GM12875 (cell line): ENCODE measurements around the gene RRN3.
A peak's percentile ranks its signal among the peaks of the same experiment; 100 is the strongest.

ENCODE experiments used
- H3K4me3 ChIP-seq: one replicate; pipeline ENCODE4 v1.5.1; 2011; ENCODE audit warnings: low read depth, low read length, control low read depth
- TF ChIP-seq, protein P1 (sequence below): IDR thresholded peaks from 2 replicates; pipeline ENCODE4 v1.5.1; 2011; ENCODE audit warnings: low read depth, mild to moderate bottlenecking, control low read depth, inconsistent platforms, low read length, moderate library complexity, borderline replicate concordance; ENCODE audit not compliant: insufficient read depth

Gene RRN3

DNA sequence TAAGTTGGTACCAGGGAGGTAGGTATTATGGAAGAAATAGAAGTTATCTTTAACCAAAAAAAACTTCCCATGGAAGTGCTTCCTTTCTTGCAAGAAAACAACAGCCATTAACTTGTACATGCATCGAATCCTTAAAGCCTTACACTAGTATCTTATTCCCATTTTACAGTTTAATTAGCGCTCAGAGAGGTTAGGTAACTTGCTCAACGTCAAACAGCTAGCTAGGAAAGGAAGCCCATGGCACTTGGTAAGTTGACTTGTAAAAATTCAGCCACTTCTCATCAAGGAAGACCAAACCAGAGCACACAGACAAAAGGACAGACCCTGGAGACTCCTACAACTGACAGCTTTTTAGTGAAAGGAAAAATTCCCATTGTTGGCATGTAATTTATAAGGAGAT, 34.7 kb downstream of the RRN3 start:
- no peak overlapping the region for H3K4me3 ChIP-seq
- TF ChIP-seq, protein P1, sequence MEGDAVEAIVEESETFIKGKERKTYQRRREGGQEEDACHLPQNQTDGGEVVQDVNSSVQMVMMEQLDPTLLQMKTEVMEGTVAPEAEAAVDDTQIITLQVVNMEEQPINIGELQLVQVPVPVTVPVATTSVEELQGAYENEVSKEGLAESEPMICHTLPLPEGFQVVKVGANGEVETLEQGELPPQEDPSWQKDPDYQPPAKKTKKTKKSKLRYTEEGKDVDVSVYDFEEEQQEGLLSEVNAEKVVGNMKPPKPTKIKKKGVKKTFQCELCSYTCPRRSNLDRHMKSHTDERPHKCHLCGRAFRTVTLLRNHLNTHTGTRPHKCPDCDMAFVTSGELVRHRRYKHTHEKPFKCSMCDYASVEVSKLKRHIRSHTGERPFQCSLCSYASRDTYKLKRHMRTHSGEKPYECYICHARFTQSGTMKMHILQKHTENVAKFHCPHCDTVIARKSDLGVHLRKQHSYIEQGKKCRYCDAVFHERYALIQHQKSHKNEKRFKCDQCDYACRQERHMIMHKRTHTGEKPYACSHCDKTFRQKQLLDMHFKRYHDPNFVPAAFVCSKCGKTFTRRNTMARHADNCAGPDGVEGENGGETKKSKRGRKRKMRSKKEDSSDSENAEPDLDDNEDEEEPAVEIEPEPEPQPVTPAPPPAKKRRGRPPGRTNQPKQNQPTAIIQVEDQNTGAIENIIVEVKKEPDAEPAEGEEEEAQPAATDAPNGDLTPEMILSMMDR: no peak

DNA sequence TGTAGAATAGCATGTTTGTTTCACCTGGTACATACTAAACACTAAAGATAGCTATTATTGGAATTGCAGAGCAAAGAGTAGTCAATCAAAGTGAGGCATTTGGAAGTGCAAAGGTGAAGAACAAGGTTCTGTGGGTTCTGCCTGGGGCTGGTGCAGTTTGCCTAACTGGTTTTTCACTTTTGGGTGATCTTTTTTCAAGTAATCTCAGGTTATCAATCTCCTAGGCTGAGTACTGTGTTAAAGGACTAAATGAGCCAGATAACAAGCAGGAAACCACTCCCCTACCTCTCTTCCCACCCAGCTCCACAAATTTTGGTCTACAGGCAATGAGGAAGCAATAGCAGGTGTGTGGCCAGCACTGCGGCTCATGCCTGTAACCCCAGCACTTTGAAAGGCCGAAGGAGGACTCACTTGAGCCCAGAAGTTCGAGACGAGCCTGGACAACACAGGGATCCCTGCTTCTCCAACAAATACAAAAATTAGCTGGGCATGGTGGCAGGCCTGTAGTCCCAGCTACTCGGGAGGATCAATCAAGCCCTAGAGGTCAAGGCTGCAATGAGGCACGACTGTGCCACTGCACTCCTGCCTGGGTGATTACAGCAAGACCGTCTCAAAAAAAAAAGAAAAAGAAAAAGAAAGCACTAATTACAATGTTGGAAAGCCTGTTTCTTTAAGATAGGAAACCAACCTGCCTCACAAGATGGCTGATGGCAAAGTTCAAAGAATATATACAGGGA, 36.2 kb downstream of the RRN3 start:
- H3K4me3 ChIP-seq: no peak overlapping the region
- TF ChIP-seq, protein P1: no peak

DNA sequence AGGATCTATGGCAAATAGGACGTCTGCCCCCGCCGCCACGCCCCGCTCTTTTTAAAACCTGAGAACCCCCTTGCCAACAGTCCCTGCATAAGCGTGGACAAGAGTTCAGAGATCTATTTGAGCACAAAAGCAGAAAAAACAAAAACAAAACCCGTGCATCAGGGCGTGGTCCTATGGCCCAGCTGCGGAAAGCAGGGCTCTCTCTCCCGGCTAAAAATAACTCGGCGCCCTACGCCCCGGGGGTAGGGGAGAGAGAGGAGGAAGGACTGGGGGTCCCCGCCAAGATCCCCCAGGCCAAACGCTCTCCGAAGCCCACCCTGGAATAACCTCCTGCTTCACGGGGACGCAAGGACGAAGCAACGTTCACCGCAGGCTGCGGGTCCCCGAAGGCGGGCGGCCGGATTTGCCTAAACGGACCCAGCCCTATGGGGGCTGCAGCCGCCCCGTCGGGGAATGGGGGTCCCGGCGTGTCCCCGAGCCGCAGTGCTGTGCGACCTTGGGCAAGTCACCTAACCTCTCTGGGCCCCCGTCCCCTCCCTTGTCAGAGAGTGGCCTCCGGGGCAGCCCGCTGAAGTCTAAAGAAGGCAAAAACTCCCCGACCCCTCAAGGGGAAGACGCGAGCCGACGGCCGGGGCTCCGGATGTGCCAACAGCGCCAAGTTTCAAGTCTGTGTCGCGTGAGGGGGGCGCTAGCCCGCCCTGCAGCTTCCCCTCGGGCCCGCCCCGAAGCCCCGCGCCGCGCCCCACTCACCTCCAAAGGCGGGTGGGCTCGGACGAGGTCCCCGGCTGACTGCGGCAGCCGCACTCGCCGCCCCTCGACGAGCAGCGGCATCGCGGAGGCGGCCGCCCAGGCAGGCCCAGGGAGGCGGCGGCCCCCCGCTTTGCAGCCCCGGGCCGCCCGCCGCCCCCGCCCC, 38.7 kb downstream of the RRN3 start:
- TF ChIP-seq, protein P1: peak; percentile 34; the same call in 1 of the 2 replicates
- H3K4me3 ChIP-seq: peak overlapping the region; percentile 65

DNA sequence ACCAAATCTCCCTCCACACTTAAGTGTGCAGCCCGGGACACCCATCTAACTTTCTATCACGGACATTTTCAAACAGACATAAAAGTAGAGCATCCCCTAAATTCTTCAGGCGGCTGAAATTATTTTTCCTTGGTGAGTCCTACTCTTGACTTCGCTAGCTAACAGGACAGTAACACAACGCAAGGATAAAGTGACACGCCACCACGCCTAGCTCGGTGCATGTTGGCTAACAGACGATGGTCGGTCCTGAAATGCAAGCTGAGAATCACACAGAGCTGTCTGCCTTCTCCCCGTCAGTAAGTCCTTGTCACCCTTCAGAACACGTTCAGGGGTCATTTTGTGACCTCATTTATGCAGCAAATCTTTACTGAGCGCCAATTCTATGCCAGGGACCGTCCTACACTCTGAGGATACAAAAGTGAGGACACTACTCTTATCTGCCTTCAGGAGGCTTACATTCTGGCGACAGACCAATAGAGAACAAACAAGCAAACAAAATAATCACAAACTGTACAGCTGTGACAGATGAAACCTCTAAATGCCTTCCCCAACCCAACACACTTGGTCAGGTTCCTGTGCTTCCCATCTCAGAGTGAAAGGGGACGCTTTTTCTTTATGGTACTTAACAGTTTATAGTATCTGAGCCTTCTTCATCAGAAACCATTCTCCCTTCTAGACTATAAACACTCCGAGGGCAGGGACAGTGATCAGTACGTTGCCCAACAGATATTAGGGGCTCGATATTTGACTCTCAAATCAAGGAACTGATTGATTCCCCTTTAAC, 39.5 kb downstream of the RRN3 start:
- peak overlapping the region; percentile 65 for H3K4me3 ChIP-seq
- TF ChIP-seq, protein P1: no peak

DNA sequence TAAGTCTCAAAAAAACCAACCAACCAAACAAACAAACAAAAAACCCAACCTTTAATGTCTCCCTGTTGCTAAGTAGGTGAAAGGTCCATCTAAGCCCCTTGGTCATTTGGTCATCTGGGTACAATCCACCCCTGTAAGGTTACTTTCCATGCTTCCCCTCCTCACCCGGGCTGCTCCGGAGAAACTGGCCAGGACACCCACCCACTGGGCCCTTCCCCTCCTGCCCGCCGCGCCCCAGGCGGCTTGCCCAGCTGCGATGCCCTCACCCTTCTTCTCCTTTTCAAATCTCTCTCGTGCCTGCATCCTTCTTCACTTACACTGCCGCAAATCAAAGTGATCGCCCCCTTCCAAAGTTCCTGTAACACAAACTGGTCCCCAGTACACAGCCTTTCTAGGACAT, 40.2 kb downstream of the RRN3 start:
- no peak overlapping the region for H3K4me3 ChIP-seq
- TF ChIP-seq, protein P1: no peak

DNA sequence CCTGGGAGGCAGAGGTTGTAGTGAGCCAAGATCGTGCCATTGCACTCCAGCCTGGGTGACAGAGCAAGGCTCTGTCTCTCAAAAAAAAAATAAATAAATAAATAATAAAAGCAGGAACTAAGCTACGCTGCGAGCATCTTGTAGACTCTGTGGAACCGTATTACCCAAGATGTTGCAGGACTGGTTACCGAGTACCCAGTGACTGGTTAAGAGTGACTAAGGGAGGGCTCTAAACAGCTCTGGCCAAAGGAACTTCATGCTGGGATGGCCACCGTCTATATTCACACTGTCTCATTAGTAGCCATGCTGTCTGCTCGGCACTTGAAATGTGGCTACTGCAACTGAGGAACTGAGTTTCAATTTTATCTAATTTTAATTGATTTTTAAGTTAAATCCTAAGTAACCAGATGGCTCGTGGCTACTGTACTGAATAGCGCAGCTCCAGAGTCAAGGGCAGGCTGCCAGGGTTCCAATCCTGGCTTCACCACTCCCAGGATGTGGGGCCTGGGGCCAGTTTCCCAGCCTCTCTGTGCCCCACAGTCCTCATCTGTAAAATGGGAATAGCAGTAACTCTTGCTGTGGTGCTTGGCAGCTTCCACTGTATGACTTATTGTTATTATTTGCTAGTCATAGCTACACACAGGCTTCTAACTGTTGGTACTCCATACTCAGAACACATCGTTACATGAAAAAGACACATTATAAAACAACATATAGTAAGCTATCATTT, 41.2 kb downstream of the RRN3 start:
- TF ChIP-seq, protein P1: no peak
- no peak overlapping the region for H3K4me3 ChIP-seq
